ENCODE data around the gene ATAD1. TPM values are rescaled to one million over a fixed set of nuclear protein-coding genes. Genes with fewer than 3 reads are reported as not detected.
A peak's percentile ranks its signal among the peaks of the same experiment; 100 is the strongest.

Gene ATAD1
- total and polyA plus RNA-seq, 3 donors from 2014 or later, result 68.5 to 162 (median 107) TPM

DNA sequence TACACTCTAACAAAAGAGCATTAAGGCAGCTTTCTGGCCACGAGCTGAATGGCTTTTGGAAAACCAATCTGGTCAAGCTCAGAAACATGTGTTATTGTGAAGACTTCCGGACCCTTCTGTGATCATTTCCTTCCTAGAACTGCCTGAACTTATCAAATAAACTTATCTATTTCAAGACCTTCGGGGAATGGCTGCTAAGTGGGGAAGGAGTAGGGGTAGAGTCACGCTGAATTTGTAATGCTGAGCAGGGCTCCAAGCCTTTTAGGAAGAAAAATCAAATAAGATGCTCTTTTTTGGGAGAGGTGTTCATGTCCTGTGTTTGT, 101.7 kb downstream of the ATAD1 start:
- 66 to 68% methylated on average over 4 of the region's 4 CpGs for WGBS, 2 donors
- no peak for TF ChIP-seq POLR2A (IDR thresholded peaks at IDR 0.05)
- DNase-seq, result no peak
- no peaks in the 10 kb centered on the region for H3K27me3 ChIP-seq
- no peak overlapping the region for H3K4me3 ChIP-seq
- H3K36me3 ChIP-seq (ENCODE audit: low read depth, missing control alignments), result no peaks in the 10 kb centered on the region
- peaks cover 26% of the 10 kb centered on the region for H3K4me1 ChIP-seq
- intact Hi-C loops (cut with DNase I; ENCODE audit: low total_unique reads), result no loop called here
- H3K9me3 ChIP-seq, result no peaks in the 10 kb centered on the region
- H3K27ac ChIP-seq, result peak overlapping the region in 1 of 2 donors; percentile 39

DNA sequence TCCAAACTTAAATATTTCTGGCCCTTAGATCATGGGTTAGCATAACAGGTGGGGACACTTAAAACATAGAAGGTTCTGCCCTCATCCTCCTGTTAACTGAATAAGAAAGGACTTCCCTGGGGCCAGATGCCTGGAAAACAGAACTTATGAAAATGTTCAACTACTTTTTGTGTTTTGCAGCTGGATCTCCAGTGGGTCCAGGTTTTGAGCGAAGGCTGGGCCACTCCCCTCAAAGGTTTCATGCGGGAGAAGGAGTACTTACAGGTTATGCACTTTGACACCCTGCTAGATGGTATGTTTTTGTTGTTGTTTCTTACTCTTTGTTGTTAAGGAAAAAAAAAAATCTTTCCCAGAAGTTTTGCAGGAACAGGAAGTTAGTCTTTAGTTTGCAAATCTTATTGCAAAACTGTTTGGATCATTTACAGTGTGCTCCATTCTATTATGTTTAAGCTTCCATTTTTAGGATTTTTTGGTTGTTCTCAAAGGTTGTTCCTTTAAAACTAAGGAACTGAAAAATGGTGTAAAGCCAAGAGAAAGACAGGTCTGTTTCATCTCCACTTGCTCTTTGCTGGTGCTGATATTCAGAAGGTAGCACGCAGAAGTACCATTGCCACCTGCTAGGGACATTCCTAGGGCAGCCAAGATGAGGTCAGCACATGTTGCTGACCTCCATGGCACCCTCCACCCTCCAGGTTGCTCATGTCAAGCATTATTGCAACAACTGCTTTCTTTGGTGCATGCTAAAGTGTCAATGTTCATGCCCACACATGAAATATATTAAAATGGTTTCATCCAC, 102.3 kb downstream of the ATAD1 start:
- H3K9me3 ChIP-seq, result no peaks in the 10 kb centered on the region
- DNase-seq, result no peak
- H3K27me3 ChIP-seq, result no peaks in the 10 kb centered on the region
- peak overlapping the region in 1 of 2 donors; percentile 39 for H3K27ac ChIP-seq
- no peaks in the 10 kb centered on the region for H3K36me3 ChIP-seq (ENCODE audit: low read depth, missing control alignments)
- no peak overlapping the region for H3K4me3 ChIP-seq
- WGBS, 2 donors, result 55 to 66% methylated on average over 3 of the region's 3 CpGs
- TF ChIP-seq, protein P1, sequence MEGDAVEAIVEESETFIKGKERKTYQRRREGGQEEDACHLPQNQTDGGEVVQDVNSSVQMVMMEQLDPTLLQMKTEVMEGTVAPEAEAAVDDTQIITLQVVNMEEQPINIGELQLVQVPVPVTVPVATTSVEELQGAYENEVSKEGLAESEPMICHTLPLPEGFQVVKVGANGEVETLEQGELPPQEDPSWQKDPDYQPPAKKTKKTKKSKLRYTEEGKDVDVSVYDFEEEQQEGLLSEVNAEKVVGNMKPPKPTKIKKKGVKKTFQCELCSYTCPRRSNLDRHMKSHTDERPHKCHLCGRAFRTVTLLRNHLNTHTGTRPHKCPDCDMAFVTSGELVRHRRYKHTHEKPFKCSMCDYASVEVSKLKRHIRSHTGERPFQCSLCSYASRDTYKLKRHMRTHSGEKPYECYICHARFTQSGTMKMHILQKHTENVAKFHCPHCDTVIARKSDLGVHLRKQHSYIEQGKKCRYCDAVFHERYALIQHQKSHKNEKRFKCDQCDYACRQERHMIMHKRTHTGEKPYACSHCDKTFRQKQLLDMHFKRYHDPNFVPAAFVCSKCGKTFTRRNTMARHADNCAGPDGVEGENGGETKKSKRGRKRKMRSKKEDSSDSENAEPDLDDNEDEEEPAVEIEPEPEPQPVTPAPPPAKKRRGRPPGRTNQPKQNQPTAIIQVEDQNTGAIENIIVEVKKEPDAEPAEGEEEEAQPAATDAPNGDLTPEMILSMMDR (IDR thresholded peaks at IDR 0.05), result no peak
- no peak for TF ChIP-seq POLR2A (IDR thresholded peaks at IDR 0.05)
- peaks cover 26% of the 10 kb centered on the region for H3K4me1 ChIP-seq
- intact Hi-C loops (cut with DNase I; ENCODE audit: low total_unique reads), result no loop called here

DNA sequence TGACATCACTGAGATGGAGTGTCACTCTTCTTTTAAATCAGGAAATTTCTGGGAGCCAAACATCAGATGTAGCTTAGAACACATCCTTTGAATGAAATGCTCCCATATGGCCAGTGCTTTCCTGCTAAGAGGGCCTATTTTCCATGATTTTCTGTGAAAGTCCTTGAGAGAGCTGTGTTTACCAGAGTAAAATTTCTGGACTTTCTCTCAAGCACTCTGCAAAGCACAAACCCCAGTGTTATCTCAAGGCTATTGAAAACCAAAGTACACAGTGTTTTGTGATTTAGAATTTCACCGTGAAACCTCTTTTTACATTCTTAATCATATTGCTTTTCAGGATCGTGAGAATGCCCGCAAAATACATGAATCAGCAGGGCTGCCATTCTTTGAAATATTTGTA, 104.3 kb downstream of the ATAD1 start:
- TF ChIP-seq, protein P1 (IDR thresholded peaks at IDR 0.05), result no peak
- TF ChIP-seq POLR2A (IDR thresholded peaks at IDR 0.05), result no peak
- 32 to 52% methylated on average over 3 of the region's 3 CpGs for WGBS, 2 donors

DNA sequence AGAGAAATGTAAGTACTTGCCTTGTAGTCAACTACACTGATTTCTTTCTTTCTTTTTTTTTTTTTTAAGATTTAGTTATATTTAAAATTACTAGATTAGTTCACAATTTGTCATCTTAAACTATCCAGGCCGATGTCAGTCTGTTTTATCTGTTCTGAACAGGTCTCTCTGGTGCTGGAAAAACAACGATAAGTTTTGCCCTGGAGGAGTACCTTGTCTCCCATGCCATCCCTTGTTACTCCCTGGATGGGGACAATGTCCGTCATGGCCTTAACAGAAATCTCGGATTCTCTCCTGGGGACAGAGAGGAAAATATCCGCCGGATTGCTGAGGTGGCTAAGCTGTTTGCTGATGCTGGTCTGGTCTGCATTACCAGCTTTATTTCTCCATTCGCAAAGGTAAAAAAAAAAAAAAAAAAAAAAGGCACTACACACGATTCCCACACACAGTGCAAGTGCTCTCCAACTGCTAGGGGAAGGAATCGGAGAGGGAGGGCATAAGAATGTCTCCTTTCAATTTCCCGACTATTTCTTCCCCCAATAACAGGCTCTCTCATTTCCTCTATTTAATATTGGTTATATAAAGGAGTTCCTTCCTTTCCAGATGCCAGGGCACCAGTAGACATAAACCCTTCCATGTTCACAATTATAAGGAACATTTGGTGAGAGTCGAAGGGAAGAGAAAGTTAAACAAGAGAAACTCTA, 105.0 kb downstream of the ATAD1 start:
- no peak for DNase-seq
- H3K4me3 ChIP-seq, result no peak overlapping the region
- H3K27me3 ChIP-seq, result no peaks in the 10 kb centered on the region
- no peaks in the 10 kb centered on the region for H3K9me3 ChIP-seq
- H3K4me1 ChIP-seq, result peaks cover 26% of the 10 kb centered on the region
- no peaks in the 10 kb centered on the region for H3K36me3 ChIP-seq (ENCODE audit: low read depth, missing control alignments)
- 46 to 50% methylated on average over 11 of the region's 11 CpGs for whole genome bisulfite sequencing, 2 donors
- peak overlapping the region; percentile 79 to 82 for H3K27ac ChIP-seq
- TF ChIP-seq, protein P1 (IDR thresholded peaks at IDR 0.05), result no peak
- no peak for TF ChIP-seq POLR2A (IDR thresholded peaks at IDR 0.05)
- intact Hi-C loops (cut with DNase I; ENCODE audit: low total_unique reads), result no loop called here

More for the DNA sequence above, 104.3 kb downstream of the ATAD1 start:
- Histone ChIP-seq H3K27ac (peak overlapping the region; percentile 79 to 82), H3K9me3 (no peaks in the 10 kb centered on the region), H3K27me3 (no peaks in the 10 kb centered on the region), H3K36me3 (ENCODE audit: low read depth, missing control alignments) (no peaks in the 10 kb centered on the region), H3K4me1 (peaks cover 26% of the 10 kb centered on the region), H3K4me3 (no peak overlapping the region)
- DNase-seq, result no peak
- intact Hi-C loops (cut with DNase I; ENCODE audit: low total_unique reads), result no loop called here

DNA sequence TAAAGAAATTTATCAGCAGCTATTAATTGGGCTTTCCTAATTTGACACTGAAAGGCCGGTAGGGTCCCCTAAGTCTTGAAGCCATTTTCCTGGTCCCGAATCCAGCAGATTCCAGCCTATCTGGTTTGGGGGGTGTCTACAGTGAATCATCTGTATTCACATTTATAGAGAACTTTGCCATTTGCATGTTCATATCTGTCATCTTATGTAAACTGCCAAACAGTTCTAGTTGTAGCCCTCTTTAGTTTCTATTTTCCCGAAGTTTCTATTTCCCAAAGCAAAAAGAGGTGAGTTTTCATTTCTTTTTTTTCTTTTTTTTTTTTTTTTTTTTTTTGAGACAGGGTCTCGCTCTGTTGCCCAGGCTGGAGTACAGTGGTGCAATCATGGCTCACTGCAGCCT, 110.8 kb downstream of the ATAD1 start:
- Histone ChIP-seq H3K36me3 (ENCODE audit: low read depth, missing control alignments) (no peaks in the 10 kb centered on the region), H3K4me1 (no peaks in the 10 kb centered on the region), H3K4me3 (no peak overlapping the region), H3K27ac (no peak overlapping the region), H3K27me3 (no peaks in the 10 kb centered on the region), H3K9me3 (no peaks in the 10 kb centered on the region)
- DNase-seq, result no peak
- TF ChIP-seq, protein P1 (IDR thresholded peaks at IDR 0.05), result no peak
- no peak for TF ChIP-seq POLR2A (IDR thresholded peaks at IDR 0.05)
- 92 to 99% methylated on average over 4 of the region's 4 CpGs for WGBS, 2 donors
- intact Hi-C loops (cut with DNase I; ENCODE audit: low total_unique reads), result no loop called here

All from testis (tissue), 3 donors.